SK-N-SH (cell line): Measurements from ENCODE around the gene GRIK1.

Experiments
- EP300 ChIP-seq, 2 experiments: IDR thresholded peaks; 2 replicates each; pipeline versions ENCODE4 v1.4.0 to v1.6.1; 2012; ENCODE audit warnings: borderline replicate concordance in 1 of 2, low read depth in 1 of 2, low read length in 1 of 2
- RXRA ChIP-seq: IDR thresholded peaks from 2 replicates; pipeline ENCODE4 v1.4.0; 2012; ENCODE audit warnings: low read depth, mild to moderate bottlenecking, borderline replicate concordance
- YY1 ChIP-seq: IDR thresholded peaks from 2 replicates; pipeline ENCODE4 v1.4.0; 2012; ENCODE audit warnings: low read depth, mild to moderate bottlenecking
- TF ChIP-seq, protein P1 (sequence below): fragments of 200-600 bp; sonication (generic); IDR thresholded peaks from 2 replicates; pipeline ENCODE4 v1.6.1; 2017; ENCODE audit warnings: antibody characterized with exemption, mild to moderate bottlenecking, moderate library complexity
- TF ChIP-seq, protein P2 (sequence below): fragments of 150-350 bp; IDR thresholded peaks from 2 replicates; pipeline ENCODE4 v1.6.1; 2016; ENCODE audit warnings: mild to moderate bottlenecking, low read depth, low read length

DNA sequence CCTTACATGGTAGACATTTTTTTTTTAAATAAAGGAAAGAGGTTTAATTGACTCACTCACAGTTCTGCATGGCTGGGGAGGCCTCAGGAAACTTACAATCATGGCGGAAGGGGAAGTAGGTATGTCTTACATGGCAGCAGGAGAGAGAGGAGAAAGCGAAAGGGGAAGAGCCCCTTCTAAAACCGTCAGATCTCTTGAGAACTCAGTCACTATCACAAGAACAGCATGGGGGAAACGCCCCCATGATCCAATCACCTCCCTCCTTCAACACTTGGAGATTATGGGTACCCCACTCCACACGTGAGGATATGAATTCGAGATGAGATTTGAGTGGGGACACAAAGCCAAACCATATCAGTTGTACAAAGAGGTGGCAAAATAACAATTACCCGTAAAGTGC is 301.7 kb downstream of the GRIK1 start:
- TF ChIP-seq, protein P1, sequence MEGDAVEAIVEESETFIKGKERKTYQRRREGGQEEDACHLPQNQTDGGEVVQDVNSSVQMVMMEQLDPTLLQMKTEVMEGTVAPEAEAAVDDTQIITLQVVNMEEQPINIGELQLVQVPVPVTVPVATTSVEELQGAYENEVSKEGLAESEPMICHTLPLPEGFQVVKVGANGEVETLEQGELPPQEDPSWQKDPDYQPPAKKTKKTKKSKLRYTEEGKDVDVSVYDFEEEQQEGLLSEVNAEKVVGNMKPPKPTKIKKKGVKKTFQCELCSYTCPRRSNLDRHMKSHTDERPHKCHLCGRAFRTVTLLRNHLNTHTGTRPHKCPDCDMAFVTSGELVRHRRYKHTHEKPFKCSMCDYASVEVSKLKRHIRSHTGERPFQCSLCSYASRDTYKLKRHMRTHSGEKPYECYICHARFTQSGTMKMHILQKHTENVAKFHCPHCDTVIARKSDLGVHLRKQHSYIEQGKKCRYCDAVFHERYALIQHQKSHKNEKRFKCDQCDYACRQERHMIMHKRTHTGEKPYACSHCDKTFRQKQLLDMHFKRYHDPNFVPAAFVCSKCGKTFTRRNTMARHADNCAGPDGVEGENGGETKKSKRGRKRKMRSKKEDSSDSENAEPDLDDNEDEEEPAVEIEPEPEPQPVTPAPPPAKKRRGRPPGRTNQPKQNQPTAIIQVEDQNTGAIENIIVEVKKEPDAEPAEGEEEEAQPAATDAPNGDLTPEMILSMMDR = no peak
- TF ChIP-seq, protein P2, sequence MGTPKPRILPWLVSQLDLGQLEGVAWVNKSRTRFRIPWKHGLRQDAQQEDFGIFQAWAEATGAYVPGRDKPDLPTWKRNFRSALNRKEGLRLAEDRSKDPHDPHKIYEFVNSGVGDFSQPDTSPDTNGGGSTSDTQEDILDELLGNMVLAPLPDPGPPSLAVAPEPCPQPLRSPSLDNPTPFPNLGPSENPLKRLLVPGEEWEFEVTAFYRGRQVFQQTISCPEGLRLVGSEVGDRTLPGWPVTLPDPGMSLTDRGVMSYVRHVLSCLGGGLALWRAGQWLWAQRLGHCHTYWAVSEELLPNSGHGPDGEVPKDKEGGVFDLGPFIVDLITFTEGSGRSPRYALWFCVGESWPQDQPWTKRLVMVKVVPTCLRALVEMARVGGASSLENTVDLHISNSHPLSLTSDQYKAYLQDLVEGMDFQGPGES = no peak
- TF ChIP-seq EP300 (IDR thresholded peaks at IDR 0.05; ENCODE audit: borderline replicate concordance in 1 of 2, low read depth in 1 of 2, low read length in 1 of 2) (no peak), RXRA (no peak), YY1 (no peak)
